GM21447 (cell line): ENCODE measurements around the gene FUT3.

ENCODE experiments used
- ATAC-seq: cut with Tn5 transposase; IDR thresholded peaks from one replicate; pipeline ENCODE4 v1.9.1; 2021; ENCODE audit not compliant: unreplicated experiment

Gene FUT3

GRCh38 chr19:5826531-5827341 lies 24.5 kb downstream of the FUT3 start:
- ATAC-seq, result no peak

- no peak for ATAC-seq
These were observed 26.1 kb downstream of the FUT3 start for GRCh38 chr19:5825178-5825577.

GRCh38 chr19:5824751-5825150 lies 26.5 kb downstream of the FUT3 start:
- no peak for ATAC-seq

GRCh38 chr19:5823579-5824281 lies 27.5 kb downstream of the FUT3 start:
- no peak for ATAC-seq

- no peak for ATAC-seq
These were observed 28.9 kb downstream of the FUT3 start for GRCh38 chr19:5822181-5822844.

- ATAC-seq, result no peak
These were observed 29.6 kb downstream of the FUT3 start for GRCh38 chr19:5821521-5822180.

GRCh38 chr19:5820785-5821184 lies 30.5 kb downstream of the FUT3 start:
- ATAC-seq, result no peak

- no peak for ATAC-seq
These were observed 32.7 kb downstream of the FUT3 start for GRCh38 chr19:5818594-5818993.

GRCh38 chr19:5817218-5817617 lies 34.0 kb downstream of the FUT3 start:
- no peak for ATAC-seq

GRCh38 chr19:5814852-5815246 lies 36.4 kb downstream of the FUT3 start:
- no peak for ATAC-seq

GRCh38 chr19:5814123-5814851 lies 37.0 kb downstream of the FUT3 start:
- ATAC-seq, result no peak

GRCh38 chr19:5811117-5811516 lies 40.1 kb downstream of the FUT3 start:
- ATAC-seq, result no peak

- no peak for ATAC-seq
These were observed 41.8 kb downstream of the FUT3 start for GRCh38 chr19:5809469-5809868.

- no peak for ATAC-seq
These were observed 42.2 kb downstream of the FUT3 start for GRCh38 chr19:5809053-5809452.

GRCh38 chr19:5808120-5808816 lies 43.0 kb downstream of the FUT3 start:
- no peak for ATAC-seq

GRCh38 chr19:5806905-5807304 lies 44.3 kb downstream of the FUT3 start:
- no peak for ATAC-seq

GRCh38 chr19:5806133-5806489 lies 45.1 kb downstream of the FUT3 start:
- ATAC-seq, result no peak

GRCh38 chr19:5805462-5806132 lies 45.7 kb downstream of the FUT3 start:
- no peak for ATAC-seq
